ENCODE results near the gene SZRD1.

DNA sequence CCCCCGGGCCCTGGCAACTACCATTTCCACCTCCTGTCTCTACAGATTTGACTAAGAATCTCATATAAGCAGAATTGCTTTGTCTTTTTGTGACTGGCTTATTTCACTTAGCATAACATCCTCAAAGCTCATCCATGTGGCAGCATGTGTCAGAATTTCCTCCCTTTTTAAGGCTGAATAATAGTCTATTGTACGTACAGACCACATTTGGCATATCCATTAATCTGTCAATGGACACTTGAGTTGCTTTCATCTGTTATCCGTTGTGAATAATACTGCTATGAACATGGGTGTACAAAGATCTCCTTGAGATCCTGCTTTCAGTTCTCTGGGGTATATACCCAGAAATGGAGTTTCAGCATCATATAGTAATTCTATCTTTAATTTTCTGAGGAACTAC, 46.1 kb downstream of the SZRD1 start:
- TF ChIP-seq, protein P1, sequence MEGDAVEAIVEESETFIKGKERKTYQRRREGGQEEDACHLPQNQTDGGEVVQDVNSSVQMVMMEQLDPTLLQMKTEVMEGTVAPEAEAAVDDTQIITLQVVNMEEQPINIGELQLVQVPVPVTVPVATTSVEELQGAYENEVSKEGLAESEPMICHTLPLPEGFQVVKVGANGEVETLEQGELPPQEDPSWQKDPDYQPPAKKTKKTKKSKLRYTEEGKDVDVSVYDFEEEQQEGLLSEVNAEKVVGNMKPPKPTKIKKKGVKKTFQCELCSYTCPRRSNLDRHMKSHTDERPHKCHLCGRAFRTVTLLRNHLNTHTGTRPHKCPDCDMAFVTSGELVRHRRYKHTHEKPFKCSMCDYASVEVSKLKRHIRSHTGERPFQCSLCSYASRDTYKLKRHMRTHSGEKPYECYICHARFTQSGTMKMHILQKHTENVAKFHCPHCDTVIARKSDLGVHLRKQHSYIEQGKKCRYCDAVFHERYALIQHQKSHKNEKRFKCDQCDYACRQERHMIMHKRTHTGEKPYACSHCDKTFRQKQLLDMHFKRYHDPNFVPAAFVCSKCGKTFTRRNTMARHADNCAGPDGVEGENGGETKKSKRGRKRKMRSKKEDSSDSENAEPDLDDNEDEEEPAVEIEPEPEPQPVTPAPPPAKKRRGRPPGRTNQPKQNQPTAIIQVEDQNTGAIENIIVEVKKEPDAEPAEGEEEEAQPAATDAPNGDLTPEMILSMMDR (IDR thresholded peaks at IDR 0.05), result no peak
- TF ChIP-seq POLR2A (IDR thresholded peaks at IDR 0.05) (no peak), EP300 (IDR thresholded peaks at IDR 0.05) (no peak)
